Esophagus mucosa (tissue), 1 donor: Measurements from ENCODE around the gene SBK1. TPM values are rescaled to one million over a fixed set of nuclear protein-coding genes. Genes with fewer than 3 reads are reported as not detected.
"Not testable (repeated sequence)": the region's sequence is repeated elsewhere in the genome, so short reads cannot be mapped to it uniquely, and the experiment has no call there.

Experiments
- ATAC-seq: fragments of 200-7000 bp; cut with Tn5 transposase; one replicate; pipeline ENCODE4 v1.9.1; 2020
- total RNA-seq: library from RNA; stranded (reverse); gene quantifications from one replicate; pipeline ENCODE4 v1.2.4, GENCODE V29; 2023
- donor health status: DM: yes; HTN: yes; CAD: no.

SBK1 gene
- total RNA-seq, 1 donor from 2014 or later = 0.52 TPM

GRCh38 chr16:28310796-28311195 is 18.5 kb downstream of the SBK1 start:
- ATAC-seq = no peak

GRCh38 chr16:28311413-28311812 is 19.1 kb downstream of the SBK1 start:
- ATAC-seq = no peak

GRCh38 chr16:28311913-28312312 is 19.6 kb downstream of the SBK1 start:
- no peak for ATAC-seq

DNA sequence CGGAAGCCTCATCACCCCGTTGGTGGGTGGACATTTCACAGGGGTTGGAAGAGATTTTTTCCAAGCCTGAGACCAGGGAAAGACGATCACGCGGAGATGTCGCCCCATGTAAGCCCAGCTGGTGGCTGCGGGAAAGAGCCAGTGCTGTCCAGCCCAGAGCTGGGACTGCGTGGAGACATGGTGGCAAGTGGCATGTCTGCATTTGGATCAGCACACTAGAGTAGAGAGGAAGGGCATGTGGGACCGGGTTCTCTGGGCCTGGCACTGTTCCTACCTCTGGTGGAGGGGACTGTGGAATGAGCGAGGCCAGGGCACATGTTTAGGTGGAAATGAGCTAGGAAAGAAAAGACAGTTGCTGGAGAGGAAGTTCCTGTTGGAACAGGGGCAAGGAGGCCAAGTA is 20.0 kb downstream of the SBK1 start:
- no peak for ATAC-seq

DNA sequence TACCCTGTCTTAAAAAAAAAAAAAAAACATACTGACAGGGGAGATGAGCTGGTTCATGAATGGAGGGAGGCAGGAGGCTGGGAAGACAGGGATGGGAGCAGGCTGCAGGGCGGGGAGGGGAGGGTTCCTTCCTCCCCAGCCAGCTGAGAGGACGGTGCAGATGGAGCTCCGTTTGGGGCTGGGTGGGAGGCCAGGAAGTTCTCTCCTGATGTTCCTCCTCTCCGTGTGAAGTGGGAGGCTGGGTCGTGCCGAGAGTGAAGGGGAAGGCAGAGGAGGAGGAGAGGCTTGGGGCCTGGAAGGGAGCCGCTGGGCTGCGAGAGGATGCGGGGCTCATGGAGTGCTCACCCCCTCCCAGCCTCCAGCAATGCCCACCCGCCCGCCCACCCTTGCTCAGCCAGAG is 21.3 kb downstream of the SBK1 start:
- no peak for ATAC-seq

GRCh38 chr16:28316054-28316453 is 23.7 kb downstream of the SBK1 start:
- no peak for ATAC-seq

DNA sequence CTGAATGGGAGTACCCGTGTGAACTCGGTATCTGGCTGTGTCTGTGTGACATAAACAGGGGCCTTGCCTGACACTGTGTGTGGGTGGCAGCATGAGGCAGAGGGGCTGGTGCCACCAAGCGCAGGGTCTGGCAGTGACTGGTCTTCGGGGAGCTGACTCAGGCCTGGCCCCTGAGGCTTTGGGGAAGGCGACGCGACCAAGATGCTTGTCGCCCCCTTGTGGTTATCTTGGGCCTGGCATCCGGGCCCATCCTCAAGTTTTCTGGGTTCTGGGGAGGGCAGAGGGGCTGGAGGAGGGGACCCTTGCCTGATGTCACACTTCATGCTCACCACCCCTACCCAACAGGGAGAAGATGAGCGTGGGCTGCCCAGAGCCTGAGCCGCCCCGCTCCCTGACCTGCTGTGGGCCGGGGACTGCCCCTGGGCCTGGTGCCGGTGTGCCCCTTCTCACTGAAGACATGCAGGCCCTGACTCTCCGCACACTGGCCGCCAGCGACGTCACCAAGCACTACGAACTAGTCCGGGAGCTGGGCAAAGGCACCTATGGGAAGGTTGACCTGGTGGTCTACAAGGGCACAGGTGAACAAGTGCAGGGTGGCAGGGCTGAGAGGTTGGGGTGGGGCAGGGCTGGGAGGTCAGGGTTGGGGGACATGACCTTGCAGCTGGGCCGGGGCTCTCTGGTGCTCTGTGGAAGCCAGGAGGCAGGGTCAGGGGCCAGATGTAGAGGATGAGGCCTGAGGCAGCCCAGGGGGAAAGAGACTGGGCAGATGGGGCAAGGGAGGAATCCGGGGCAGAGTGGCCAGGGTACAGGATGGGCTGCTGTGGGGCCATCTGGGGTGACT is 24.9 kb downstream of the SBK1 start:
- ATAC-seq = peak; percentile 50

DNA sequence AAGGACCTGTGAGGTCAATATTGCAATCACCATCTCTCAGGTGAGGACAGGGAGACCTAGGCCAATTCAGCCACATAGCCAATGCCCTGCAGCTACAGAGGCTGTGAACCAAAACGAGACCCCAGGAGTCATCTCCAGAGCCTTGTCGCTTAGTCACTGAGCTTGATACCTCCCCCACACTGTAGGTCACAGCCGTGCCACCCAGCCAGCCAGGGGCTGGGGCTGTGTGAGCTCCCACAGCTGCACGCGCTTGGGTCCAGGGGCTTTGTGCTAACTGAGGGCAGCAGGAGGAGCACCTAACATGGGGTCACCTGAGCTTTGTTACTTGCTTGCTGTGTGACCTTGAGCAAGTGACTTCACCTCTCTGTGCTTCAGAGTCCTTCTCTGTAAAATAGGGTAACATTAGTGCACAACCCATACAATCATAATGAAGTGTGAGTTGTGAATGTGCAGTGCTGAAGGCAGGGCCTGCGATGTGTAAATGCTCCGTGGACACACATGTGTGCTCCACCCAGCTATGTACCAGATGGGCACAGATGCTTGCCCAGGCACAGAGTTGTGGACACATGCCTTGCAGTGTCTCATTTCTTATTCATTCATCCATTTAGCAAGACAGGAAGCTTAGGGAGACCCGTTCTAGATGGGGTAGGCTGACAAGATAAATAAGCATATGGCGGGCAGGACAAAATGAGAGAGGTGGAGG is 25.9 kb downstream of the SBK1 start:
- ATAC-seq = no peak

DNA sequence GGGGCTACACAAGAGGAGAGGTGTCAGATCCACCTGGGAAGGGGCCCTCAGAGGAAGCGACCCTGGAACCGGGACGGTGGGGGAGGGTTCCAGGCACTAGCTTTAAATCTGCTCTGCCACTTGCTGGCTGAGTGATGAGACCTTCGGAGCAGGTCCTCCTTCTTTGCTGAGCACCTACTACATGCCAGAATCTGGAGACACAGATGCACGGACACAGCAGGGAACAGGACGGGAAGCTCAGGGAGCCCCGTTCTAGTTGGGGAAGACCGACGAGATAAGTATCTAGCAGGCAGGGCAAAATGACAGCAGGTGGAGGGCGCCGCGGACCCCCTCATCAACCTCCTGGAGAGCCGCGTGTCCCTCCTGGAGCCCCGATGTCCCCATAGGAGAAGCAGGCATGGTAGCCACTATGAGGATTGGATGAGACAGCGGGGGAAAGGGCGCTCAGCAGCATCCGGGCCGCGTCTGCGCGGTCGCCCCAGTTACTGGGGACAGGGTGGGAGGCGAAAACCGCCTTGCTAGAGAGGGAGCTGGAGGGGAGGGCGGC is 27.2 kb downstream of the SBK1 start:
- ATAC-seq = no peak

DNA sequence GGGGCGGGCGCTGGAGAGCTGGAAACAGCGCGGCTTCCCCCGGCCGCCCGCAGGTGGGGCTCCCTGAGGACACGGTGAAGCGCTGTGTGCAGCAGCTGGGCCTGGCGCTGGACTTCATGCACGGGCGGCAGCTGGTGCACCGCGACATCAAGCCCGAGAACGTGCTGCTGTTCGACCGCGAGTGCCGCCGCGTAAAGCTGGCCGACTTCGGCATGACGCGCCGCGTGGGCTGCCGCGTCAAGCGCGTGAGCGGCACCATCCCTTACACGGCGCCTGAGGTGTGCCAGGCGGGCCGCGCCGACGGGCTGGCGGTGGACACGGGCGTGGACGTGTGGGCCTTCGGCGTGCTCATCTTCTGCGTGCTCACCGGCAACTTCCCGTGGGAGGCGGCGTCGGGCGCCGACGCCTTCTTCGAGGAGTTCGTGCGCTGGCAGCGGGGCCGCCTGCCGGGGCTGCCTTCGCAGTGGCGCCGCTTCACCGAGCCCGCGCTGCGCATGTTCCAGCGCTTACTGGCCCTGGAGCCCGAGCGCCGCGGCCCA is 27.8 kb downstream of the SBK1 start:
- no peak for ATAC-seq

- no peak for ATAC-seq
These were observed 28.4 kb downstream of the SBK1 start for GRCh38 chr16:28320741-28321140.

- ATAC-seq = peak; percentile 45
These were observed 29.5 kb downstream of the SBK1 start for GRCh38 chr16:28321700-28322411.

DNA sequence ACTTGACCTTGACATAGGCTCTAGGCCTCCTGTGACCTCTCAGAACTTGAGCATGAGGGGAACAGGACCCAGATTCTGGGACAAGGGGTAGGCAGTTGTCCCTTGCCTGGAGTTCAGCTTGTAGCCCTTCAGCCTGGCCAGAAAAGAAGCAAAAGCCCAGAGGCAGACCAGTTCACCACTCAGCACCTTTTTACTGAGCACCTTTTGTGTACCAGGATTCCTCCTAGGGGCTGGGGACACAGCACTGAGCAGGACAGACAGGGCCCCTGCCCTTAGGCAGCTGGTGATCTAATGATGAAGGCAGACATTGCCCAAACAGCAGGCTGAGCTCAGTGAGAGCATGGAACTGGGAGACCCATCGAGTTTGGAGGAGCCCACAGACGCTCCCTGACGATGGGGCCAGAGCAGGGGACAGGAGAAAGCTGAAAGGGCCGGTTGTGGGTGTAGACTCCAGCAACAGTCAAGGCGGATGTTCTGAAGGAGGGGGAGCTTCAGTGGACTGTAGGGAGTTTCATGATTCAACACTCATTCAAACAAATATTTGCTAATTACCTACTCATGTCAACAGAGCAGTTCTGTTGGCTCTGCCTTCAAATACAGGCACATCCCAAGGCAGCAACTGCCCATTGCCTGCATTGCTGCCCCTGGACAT is 32.0 kb downstream of the SBK1 start:
- no peak for ATAC-seq

DNA sequence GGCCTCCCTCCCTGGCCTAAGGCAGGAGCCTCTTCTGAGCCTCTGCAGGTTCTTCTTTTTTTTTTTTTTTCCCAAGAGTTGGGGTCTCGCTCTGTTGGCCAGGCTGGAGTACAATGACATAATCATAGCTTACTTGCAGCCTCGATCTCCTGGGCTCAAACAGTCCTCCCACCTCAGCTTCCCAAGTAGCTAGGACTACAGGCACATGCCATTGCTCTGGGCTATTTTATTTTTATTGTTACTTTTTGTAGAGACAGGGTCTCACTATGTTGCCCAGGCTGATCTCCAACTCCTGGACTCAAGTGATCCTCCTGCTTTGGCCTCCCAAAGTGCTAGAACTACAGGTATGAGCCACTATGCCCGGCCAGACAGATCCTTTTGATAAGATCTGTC is 32.6 kb downstream of the SBK1 start:
- no peak for ATAC-seq

DNA sequence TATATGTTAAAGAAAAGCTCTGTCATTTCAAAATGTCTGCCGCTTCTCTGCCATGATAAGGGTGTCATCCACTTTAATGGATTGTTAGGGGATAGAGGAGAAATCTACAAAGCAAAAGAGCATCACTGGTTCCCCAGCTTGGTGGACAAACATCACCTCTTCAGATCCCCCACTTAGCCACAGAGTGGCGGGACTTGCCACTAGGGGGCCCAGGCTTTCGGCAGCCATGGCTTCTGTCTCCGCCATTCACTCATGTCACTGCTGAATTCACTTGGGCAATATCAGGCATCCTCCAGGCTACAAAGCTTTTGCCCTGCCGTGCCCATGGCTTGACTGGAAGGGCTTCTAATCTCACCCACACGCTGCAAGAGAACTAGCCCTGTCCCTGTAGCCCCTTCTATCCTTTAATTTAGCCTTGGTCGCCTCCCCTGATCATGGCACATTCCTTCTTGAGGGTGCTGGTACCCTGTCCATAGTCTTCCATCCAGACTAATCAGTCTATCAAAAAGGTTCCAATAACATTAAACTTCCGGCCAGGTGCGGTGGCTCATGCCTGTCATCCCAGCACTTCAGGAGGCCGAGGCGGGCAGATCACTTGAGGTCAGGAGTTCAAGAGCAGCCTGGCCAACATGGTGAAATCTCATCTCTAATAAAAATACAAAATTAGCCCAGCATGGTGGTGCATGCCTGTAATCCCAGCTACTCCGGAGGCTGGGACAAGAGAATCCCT is 34.7 kb downstream of the SBK1 start:
- ATAC-seq = peak; percentile 44

DNA sequence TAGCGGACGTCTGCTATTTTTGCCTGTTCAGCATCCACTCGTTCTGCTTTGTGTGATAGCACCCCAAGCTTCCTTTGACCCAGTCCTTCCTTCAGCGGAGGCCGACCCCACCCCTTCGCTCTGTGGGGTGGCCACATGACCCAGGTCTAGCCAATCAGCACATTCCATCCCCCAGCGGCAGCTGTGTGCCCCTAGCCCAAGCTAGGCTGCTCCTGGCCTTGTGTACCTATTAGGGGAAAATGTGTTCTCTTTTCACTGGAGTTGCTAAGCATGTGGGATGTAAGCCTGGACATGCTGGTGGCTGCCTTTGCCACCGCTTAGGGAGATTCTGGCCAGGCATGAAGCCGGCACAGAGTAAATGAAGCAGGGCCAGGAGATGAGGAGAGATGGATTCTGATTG is 37.9 kb downstream of the SBK1 start:
- ATAC-seq = peak; percentile 54

GRCh38 chr16:28330981-28331380 is 38.7 kb downstream of the SBK1 start:
- peak; percentile 46 for ATAC-seq

DNA sequence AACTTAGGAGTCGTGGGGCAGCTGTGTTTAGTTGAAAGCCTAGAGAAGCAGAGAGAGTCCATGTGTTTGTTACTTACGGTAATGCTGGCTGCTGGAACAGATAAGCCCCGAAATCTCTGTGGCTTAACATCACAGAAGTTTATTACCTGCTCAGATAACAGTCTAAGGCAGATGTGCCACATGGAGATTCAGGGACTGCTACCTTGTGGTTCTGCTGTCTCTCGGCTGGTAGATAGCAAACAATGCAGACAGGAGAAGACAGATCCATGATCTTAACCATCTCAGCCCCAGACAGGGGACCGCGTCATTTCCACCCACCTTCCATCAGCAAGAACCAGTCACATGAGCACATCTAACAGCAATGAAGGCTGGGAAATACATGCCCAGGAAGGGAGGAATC is 40.3 kb downstream of the SBK1 start:
- ATAC-seq = not testable (repeated sequence)

- ATAC-seq = not testable (repeated sequence)
These were observed 43.4 kb downstream of the SBK1 start for GRCh38 chr16:28335678-28336077.

DNA sequence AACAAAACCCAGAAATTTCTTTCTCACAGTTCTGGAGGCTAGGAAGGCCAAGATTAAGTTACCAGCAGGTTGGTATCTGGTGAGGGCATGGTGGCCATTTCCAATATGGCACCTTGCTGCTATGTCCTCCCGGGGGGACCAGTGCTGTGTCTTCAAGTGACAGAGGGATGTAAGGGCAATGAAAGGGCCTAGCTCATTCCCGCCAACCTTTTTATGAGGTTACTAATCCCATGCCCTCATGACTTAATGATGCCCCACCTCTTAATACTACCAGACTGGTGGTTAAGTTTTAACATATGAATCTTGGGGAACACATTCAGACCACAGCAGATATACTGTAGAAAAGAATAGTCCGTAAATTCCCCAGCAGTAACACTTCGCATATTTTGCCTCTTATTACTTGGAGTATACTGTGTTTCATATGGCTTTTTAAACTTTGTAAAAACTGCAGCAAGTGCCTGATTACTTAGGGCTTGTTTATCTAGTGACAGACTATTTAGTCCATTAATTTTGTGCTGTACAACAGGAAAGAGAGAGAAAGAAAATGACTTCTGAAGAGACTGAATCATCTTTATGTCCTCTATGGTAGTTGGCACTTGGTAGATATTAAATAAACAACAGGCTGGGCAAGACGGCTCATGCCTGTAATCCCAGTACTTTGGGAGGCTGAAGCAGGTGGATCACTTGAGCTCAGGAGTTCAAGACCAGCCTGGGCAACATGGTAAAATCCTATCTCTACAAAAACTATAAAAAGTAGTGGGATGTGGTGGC is 44.8 kb downstream of the SBK1 start:
- ATAC-seq = peak; percentile 92

DNA sequence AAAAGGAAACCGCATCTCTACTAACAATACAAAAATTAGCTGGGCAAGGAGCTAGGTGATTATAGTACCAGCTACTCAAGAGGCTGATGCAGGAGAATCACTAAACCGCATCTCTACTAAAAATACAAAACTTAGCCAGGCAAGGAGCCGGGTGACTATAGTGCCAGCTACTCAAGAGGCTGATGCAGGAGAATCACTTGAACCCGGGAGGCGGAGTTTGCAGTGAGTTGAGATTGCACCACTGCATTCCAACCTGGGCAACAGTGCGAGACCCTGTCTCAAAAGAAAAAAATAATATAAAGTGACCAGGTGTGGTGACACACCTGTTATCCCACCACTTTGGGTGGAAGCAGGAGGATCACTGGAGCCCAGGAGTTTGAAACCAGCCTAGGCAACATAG is 45.9 kb downstream of the SBK1 start:
- ATAC-seq = not testable (repeated sequence)
